IMR-90 (cell line): ENCODE results near the gene ZNF180.

ENCODE experiments used
- CEBPB ChIP-seq: IDR thresholded peaks from 2 replicates; pipeline ENCODE4 v1.6.1; 2012; ENCODE audit warnings: low read depth, low read length, improper control_type of control experiment
- MAFK ChIP-seq: IDR thresholded peaks from 2 replicates; pipeline ENCODE4 v1.6.1; 2012; ENCODE audit warnings: low read depth, low read length, improper control_type of control experiment
- MXI1 ChIP-seq: IDR thresholded peaks from 2 replicates; pipeline ENCODE4 v1.6.1; 2012; ENCODE audit warnings: low read depth, mild to moderate bottlenecking, low read length, moderate library complexity, borderline replicate concordance
- POLR2A ChIP-seq: IDR thresholded peaks from 2 replicates; pipeline ENCODE4 v1.6.1; 2012; ENCODE audit warnings: mild to moderate bottlenecking, low read depth, low read length
- RAD21 ChIP-seq: IDR thresholded peaks from 2 replicates; pipeline ENCODE4 v1.6.1; 2012; ENCODE audit warnings: low read length, improper control_type of control experiment
- RCOR1 ChIP-seq: IDR thresholded peaks from 2 replicates; pipeline ENCODE4 v1.6.1; 2012; ENCODE audit warnings: mild to moderate bottlenecking, low read length, improper control_type of control experiment; ENCODE audit not compliant: insufficient replicate concordance
- RFX5 ChIP-seq: IDR thresholded peaks from 2 replicates; pipeline ENCODE4 v1.8.0; 2012; ENCODE audit warnings: low read depth, mild to moderate bottlenecking, low read length, moderate library complexity
- SMC3 ChIP-seq: fragments of 150-350 bp; IDR thresholded peaks from 2 replicates; pipeline ENCODE4 v1.6.1; 2016; ENCODE audit warnings: low read depth, mild to moderate bottlenecking, antibody characterized with exemption, low read length, moderate library complexity
- TF ChIP-seq, protein P1 (sequence below): conservative IDR thresholded peaks from 2 replicates; pipeline ENCODE4 v1.5.1; 2012; ENCODE audit warnings: mild to moderate bottlenecking, low read depth, low read length, improper control_type of control experiment
- TF ChIP-seq, protein P2 (sequence below): fragments of 150-350 bp; IDR thresholded peaks from 2 replicates; pipeline ENCODE4 v1.6.1; 2016; ENCODE audit warnings: low read depth, mild to moderate bottlenecking, low read length, moderate library complexity, borderline replicate concordance

DNA sequence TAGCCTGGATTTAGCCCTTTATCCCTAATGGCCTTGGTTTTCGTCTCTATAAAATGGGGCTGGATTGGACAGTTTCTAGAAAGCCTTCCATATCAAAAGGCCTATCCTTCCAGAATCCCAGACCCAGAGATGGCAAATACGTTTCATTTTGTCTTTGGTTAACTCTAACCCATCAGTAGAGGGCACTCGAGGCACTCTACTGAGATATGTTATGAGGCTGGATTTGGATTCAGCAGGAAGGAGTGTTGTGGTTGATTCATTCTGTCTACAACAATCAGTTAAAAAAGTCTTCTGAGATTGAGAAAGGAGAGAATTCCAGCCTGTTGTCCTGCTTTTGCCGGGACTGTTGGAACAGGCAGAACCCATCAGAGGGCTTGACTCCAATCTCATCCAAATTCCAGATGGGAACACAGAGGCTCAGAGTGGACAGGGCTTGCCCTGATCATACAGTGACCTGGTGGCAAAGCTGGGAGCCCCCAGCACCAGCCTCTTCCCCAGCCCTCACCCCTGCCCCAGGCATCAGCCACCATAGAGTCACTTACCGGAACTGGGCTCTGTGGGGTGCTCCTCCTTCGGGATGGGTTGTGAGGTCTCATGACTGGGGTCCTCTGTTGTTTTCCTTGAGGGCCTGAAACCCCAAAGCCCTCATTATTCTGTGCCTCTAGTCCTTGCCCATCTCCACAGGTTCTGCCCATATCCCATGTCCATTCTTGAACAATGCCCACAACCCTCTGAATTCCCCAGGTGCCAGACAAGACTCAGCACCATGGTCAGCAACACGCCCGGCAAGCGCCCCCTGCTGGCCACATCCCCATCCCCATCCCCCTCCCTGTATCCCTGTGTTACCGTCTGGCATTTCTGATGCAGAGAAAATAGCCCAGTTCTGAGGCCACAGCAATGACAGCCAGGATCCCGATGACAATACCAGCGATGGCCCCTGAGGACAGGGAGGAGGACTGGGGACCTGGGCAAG lies 12.3 kb upstream of the ZNF180 start:
- TF ChIP-seq, protein P1, sequence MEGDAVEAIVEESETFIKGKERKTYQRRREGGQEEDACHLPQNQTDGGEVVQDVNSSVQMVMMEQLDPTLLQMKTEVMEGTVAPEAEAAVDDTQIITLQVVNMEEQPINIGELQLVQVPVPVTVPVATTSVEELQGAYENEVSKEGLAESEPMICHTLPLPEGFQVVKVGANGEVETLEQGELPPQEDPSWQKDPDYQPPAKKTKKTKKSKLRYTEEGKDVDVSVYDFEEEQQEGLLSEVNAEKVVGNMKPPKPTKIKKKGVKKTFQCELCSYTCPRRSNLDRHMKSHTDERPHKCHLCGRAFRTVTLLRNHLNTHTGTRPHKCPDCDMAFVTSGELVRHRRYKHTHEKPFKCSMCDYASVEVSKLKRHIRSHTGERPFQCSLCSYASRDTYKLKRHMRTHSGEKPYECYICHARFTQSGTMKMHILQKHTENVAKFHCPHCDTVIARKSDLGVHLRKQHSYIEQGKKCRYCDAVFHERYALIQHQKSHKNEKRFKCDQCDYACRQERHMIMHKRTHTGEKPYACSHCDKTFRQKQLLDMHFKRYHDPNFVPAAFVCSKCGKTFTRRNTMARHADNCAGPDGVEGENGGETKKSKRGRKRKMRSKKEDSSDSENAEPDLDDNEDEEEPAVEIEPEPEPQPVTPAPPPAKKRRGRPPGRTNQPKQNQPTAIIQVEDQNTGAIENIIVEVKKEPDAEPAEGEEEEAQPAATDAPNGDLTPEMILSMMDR, result peak; percentile 59
- TF ChIP-seq, protein P2, sequence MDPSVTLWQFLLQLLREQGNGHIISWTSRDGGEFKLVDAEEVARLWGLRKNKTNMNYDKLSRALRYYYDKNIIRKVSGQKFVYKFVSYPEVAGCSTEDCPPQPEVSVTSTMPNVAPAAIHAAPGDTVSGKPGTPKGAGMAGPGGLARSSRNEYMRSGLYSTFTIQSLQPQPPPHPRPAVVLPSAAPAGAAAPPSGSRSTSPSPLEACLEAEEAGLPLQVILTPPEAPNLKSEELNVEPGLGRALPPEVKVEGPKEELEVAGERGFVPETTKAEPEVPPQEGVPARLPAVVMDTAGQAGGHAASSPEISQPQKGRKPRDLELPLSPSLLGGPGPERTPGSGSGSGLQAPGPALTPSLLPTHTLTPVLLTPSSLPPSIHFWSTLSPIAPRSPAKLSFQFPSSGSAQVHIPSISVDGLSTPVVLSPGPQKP, result no peak
- TF ChIP-seq POLR2A (no peak), RFX5 (no peak), MAFK (no peak), RAD21 (peak; percentile 59), MXI1 (no peak), CEBPB (no peak), SMC3 (peak; percentile 35; the same call in 1 of the 2 replicates), RCOR1 (no peak)
